KOPT-K1 (cell line): Measurements from ENCODE around the gene PRR14.

Experiments
- H3K27ac ChIP-seq: fragments of 200-600 bp; sonication (generic); 2 replicates; pipeline ENCODE4 v1.5.1; 2016; ENCODE audit warnings: antibody characterized with exemption, mild to moderate bottlenecking, low read depth, low read length; ENCODE audit not compliant: poor library complexity, severe bottlenecking
- H3K36me3 ChIP-seq: fragments of 200-600 bp; sonication (generic); 2 replicates; pipeline ENCODE4 v1.5.1; 2017; ENCODE audit warnings: antibody characterized with exemption, mild to moderate bottlenecking, low read length, moderate library complexity; ENCODE audit not compliant: insufficient read depth
- H3K9me3 ChIP-seq: fragments of 200-600 bp; sonication (generic); 2 replicates; pipeline ENCODE4 v1.5.1; 2017; ENCODE audit warnings: antibody characterized with exemption, low read length, mild to moderate bottlenecking; ENCODE audit not compliant: insufficient read depth, poor library complexity, severe bottlenecking

The PRR14 gene

GRCh38 chr16:30663038-30663437, 12.3 kb downstream of the PRR14 start:
- peaks cover 70% of the 10 kb centered on the region for H3K36me3 ChIP-seq
- H3K9me3 ChIP-seq, result no peaks in the 10 kb centered on the region
- no peak overlapping the region for H3K27ac ChIP-seq

GRCh38 chr16:30663820-30664219, 13.1 kb downstream of the PRR14 start:
- no peaks in the 10 kb centered on the region for H3K9me3 ChIP-seq
- no peak overlapping the region for H3K27ac ChIP-seq
- H3K36me3 ChIP-seq, result peaks cover 78% of the 10 kb centered on the region

GRCh38 chr16:30664616-30665109, 13.9 kb downstream of the PRR14 start:
- H3K36me3 ChIP-seq, result peaks cover 86% of the 10 kb centered on the region
- H3K27ac ChIP-seq, result no peak overlapping the region
- H3K9me3 ChIP-seq, result no peaks in the 10 kb centered on the region

- no peaks in the 10 kb centered on the region for H3K9me3 ChIP-seq
- peaks cover 93% of the 10 kb centered on the region for H3K36me3 ChIP-seq
- H3K27ac ChIP-seq, result no peak overlapping the region
Observed at GRCh38 chr16:30665155-30665829, 14.5 kb downstream of the PRR14 start.

GRCh38 chr16:30665830-30666190, 15.1 kb downstream of the PRR14 start:
- Histone ChIP-seq H3K9me3 (no peaks in the 10 kb centered on the region), H3K36me3 (peaks cover 98% of the 10 kb centered on the region)

GRCh38 chr16:30666681-30667080, 15.9 kb downstream of the PRR14 start:
- Histone ChIP-seq H3K9me3 (no peaks in the 10 kb centered on the region), H3K27ac (no peak overlapping the region), H3K36me3 (peaks cover 95% of the 10 kb centered on the region)

More at GRCh38 chr16:30665830-30666190, 15.1 kb downstream of the PRR14 start:
- no peak overlapping the region for H3K27ac ChIP-seq

- no peaks in the 10 kb centered on the region for H3K9me3 ChIP-seq
- H3K27ac ChIP-seq, result no peak overlapping the region
- peaks cover 89% of the 10 kb centered on the region for H3K36me3 ChIP-seq
Observed at GRCh38 chr16:30667361-30667905, 16.7 kb downstream of the PRR14 start.

- Histone ChIP-seq H3K27ac (no peak overlapping the region), H3K36me3 (peaks cover 80% of the 10 kb centered on the region)
Observed at GRCh38 chr16:30668393-30668792, 17.6 kb downstream of the PRR14 start.

GRCh38 chr16:30669026-30669902, 18.5 kb downstream of the PRR14 start:
- no peaks in the 10 kb centered on the region for H3K9me3 ChIP-seq
- H3K27ac ChIP-seq, result no peak overlapping the region
- H3K36me3 ChIP-seq, result peaks cover 72% of the 10 kb centered on the region

More at GRCh38 chr16:30668393-30668792, 17.6 kb downstream of the PRR14 start:
- H3K9me3 ChIP-seq, result no peaks in the 10 kb centered on the region

GRCh38 chr16:30669903-30670824, 19.4 kb downstream of the PRR14 start:
- Histone ChIP-seq H3K36me3 (peaks cover 64% of the 10 kb centered on the region), H3K27ac (no peak overlapping the region), H3K9me3 (no peaks in the 10 kb centered on the region)

GRCh38 chr16:30675143-30675542, 24.4 kb downstream of the PRR14 start:
- Histone ChIP-seq H3K36me3 (peaks cover 14% of the 10 kb centered on the region), H3K9me3 (no peaks in the 10 kb centered on the region), H3K27ac (no peak overlapping the region)

- Histone ChIP-seq H3K27ac (no peak overlapping the region), H3K9me3 (no peaks in the 10 kb centered on the region), H3K36me3 (no peaks in the 10 kb centered on the region)
Observed at GRCh38 chr16:30677931-30678585, 27.3 kb downstream of the PRR14 start.

GRCh38 chr16:30678586-30678970, 27.8 kb downstream of the PRR14 start:
- no peaks in the 10 kb centered on the region for H3K9me3 ChIP-seq
- no peak overlapping the region for H3K27ac ChIP-seq
- H3K36me3 ChIP-seq, result no peaks in the 10 kb centered on the region

GRCh38 chr16:30680326-30680725, 29.6 kb downstream of the PRR14 start:
- Histone ChIP-seq H3K36me3 (no peaks in the 10 kb centered on the region), H3K27ac (no peak overlapping the region), H3K9me3 (no peaks in the 10 kb centered on the region)
